H1 (cell line): ENCODE measurements around the gene SEMA3C. TPM values are rescaled to one million over a fixed set of nuclear protein-coding genes. Genes with fewer than 3 reads are reported as not detected.

Experiments used
- CTCF ChIA-PET: fragments of 300-600 bp; sonication (Branson Sonifier 250); formaldehyde crosslinking; loops from one replicate; lab custom pipeline; 2021; ENCODE audit not compliant: partially characterized antibody; lab: Charles Lee
- POLR2A ChIA-PET: fragments of 300-600 bp; sonication (Branson Sonifier 250); formaldehyde crosslinking; loops from one replicate; lab custom pipeline; 2021; ENCODE audit warnings: inconsistent platforms; ENCODE audit not compliant: partially characterized antibody; lab: Charles Lee
- DNase-seq, 2 experiments: peaks; one replicate each; pipeline versions ENCODE4 v3.0.0 to v3.0.0-alpha.2; 2010 to 2022; ENCODE audit warnings: low spot score in 2 of 2, low read depth in 1 of 2, mixed read lengths in 1 of 2
- FAIRE-seq: peaks from 2 replicates; lab custom pipeline; 2011; peaks lifted over from hg19 to GRCh38; lab: Jason Lieb, UNC
- H2AFZ ChIP-seq: 2 replicates; pipeline ENCODE4 v1.8.1; 2012; ENCODE audit warnings: low read length, inconsistent platforms
- H2AK5ac ChIP-seq: 2 replicates; pipeline ENCODE4 v1.6.1; 2013; ENCODE audit warnings: low read depth, low read length
- H2BK120ac ChIP-seq: replicated peaks from 2 replicates; pipeline ENCODE3; 2013; ENCODE audit warnings: low read depth, low read length, inconsistent platforms
- H2BK12ac ChIP-seq: 2 replicates; pipeline ENCODE4 v1.6.1; 2013; ENCODE audit warnings: low read depth, low read length
- H2BK15ac ChIP-seq: 2 replicates; pipeline ENCODE4 v1.6.1; 2013; ENCODE audit warnings: low read length
- H2BK20ac ChIP-seq: 2 replicates; pipeline ENCODE4 v1.6.1; 2013; ENCODE audit warnings: low read length
- H2BK5ac ChIP-seq: 2 replicates; pipeline ENCODE4 v1.6.1; 2013; ENCODE audit warnings: low read depth, low read length
- H3K14ac ChIP-seq: 2 replicates; pipeline ENCODE4 v1.6.1; 2013; ENCODE audit warnings: inconsistent platforms; ENCODE audit not compliant: insufficient read length
- H3K18ac ChIP-seq: 2 replicates; pipeline ENCODE4 v1.6.1; 2013; ENCODE audit warnings: low read length; ENCODE audit errors: extremely low read depth
- H3K23ac ChIP-seq: 2 replicates; pipeline ENCODE4 v1.6.1; 2013; ENCODE audit warnings: inconsistent platforms; ENCODE audit not compliant: insufficient read length
- H3K23me2 ChIP-seq: 2 replicates; pipeline ENCODE4 v1.6.1; 2013; ENCODE audit warnings: low read depth, low read length
- H3K27ac ChIP-seq: 2 replicates; pipeline ENCODE4 v1.6.1; 2011; ENCODE audit warnings: low read depth, low read length, inconsistent platforms
- H3K27me3 ChIP-seq, 4 experiments: replicated peaks in 1 of 4; 1 replicate in 1 of 4; 2 replicates in 3 of 4; pipeline versions ENCODE4 v1.6.1 to v1.8.1; 2011 to 2013; ENCODE audit warnings: low read length in 3 of 4, mild to moderate bottlenecking in 3 of 4, inconsistent platforms in 2 of 4, mixed read lengths in 2 of 4, moderate library complexity in 1 of 4; ENCODE audit not compliant: control insufficient read depth in 3 of 4, insufficient read depth in 3 of 4; ENCODE audit errors: extremely low read depth in 1 of 4
- H3K36me3 ChIP-seq, 4 experiments: 2 replicates each; pipeline versions ENCODE4 v1.6.1 to v1.8.1; 2011 to 2013; ENCODE audit warnings: mild to moderate bottlenecking in 4 of 4, low read length in 3 of 4, moderate library complexity in 2 of 4, control low read depth in 1 of 4, inconsistent platforms in 1 of 4; ENCODE audit not compliant: insufficient read depth in 4 of 4, control insufficient read depth in 2 of 4
- H3K4ac ChIP-seq: replicated peaks from 2 replicates; pipeline ENCODE3; 2013; ENCODE audit warnings: low read length, low read depth, mixed read lengths, inconsistent platforms; ENCODE audit not compliant: insufficient read length
- H3K4me1 ChIP-seq, 4 experiments: replicated peaks in 1 of 4; 1 replicate in 1 of 4; 2 replicates in 3 of 4; pipeline versions ENCODE4 v1.6.1 to v1.8.1; 2011 to 2013; ENCODE audit warnings: low read length in 3 of 4, inconsistent platforms in 2 of 4, mixed read lengths in 1 of 4; ENCODE audit not compliant: insufficient read depth in 4 of 4, control insufficient read depth in 3 of 4
- H3K4me2 ChIP-seq, 2 experiments: 2 replicates each; pipeline versions ENCODE4 v1.6.1 to v1.8.1; 2011 to 2013; ENCODE audit warnings: low read depth in 2 of 2, low read length in 2 of 2, control low read depth in 1 of 2, inconsistent platforms in 1 of 2, mild to moderate bottlenecking in 1 of 2; ENCODE audit not compliant: insufficient read depth in 1 of 2
- H3K4me3 ChIP-seq, 4 experiments: fragments of 200-600, 300-600 bp in 1 of 4; sonication (generic), shearing (Covaris generic), sonication (Bioruptor Twin) in 1 of 4; 2 replicates each; pipeline versions ENCODE4 v1.5.1 to v1.8.1; 2011 to 2016; ENCODE audit warnings: low read length in 4 of 4, low read depth in 3 of 4, control low read depth in 2 of 4, inconsistent platforms in 2 of 4, mild to moderate bottlenecking in 2 of 4, mixed read lengths in 1 of 4, moderate library complexity in 1 of 4; ENCODE audit not compliant: insufficient read depth in 2 of 4; ENCODE audit errors: extremely low read depth in 1 of 4
- H3K56ac ChIP-seq: replicated peaks from 2 replicates; pipeline ENCODE3; 2013; ENCODE audit warnings: low read depth, mild to moderate bottlenecking, mixed read lengths, low read length, inconsistent platforms; ENCODE audit not compliant: insufficient read length
- H3K79me1 ChIP-seq: 2 replicates; pipeline ENCODE4 v1.6.1; 2013; ENCODE audit warnings: low read depth, low read length, control low read depth
- H3K79me2 ChIP-seq, 2 experiments: 2 replicates each; pipeline versions ENCODE4 v1.6.1 to v1.8.1; 2012 to 2013; ENCODE audit warnings: low read length in 2 of 2, mild to moderate bottlenecking in 2 of 2, inconsistent platforms in 1 of 2; ENCODE audit not compliant: insufficient read depth in 2 of 2, control insufficient read depth in 1 of 2
- H3K9ac ChIP-seq, 4 experiments: replicated peaks in 1 of 4; 1 replicate in 1 of 4; 2 replicates in 3 of 4; pipeline versions ENCODE4 v1.6.1 to v1.8.1; 2011 to 2013; ENCODE audit warnings: low read depth in 3 of 4, low read length in 3 of 4, control low read depth in 2 of 4, mild to moderate bottlenecking in 2 of 4, moderate library complexity in 2 of 4, inconsistent platforms in 1 of 4; ENCODE audit errors: extremely low read depth in 1 of 4
- H3K9me3 ChIP-seq, 2 experiments: 2 replicates each; pipeline versions ENCODE4 v1.6.1 to v1.8.1; 2012 to 2013; ENCODE audit warnings: mild to moderate bottlenecking in 2 of 2, moderate library complexity in 2 of 2, control low read depth in 1 of 2, inconsistent platforms in 1 of 2, low read depth in 1 of 2, low read length in 1 of 2, mixed read lengths in 1 of 2; ENCODE audit not compliant: insufficient read depth in 2 of 2
- H4K20me1 ChIP-seq, 2 experiments: replicated peaks in 1 of 2; 2 replicates each; pipeline versions ENCODE3 to v1.8.1; 2011 to 2013; ENCODE audit warnings: inconsistent platforms in 2 of 2, low read length in 2 of 2, mild to moderate bottlenecking in 1 of 2; ENCODE audit not compliant: insufficient read depth in 2 of 2, control insufficient read depth in 1 of 2
- H4K5ac ChIP-seq: 2 replicates; pipeline ENCODE4 v1.6.1; 2013; ENCODE audit warnings: low read length, low read depth, mixed read lengths, inconsistent platforms; ENCODE audit not compliant: insufficient read length
- H4K8ac ChIP-seq: 2 replicates; pipeline ENCODE4 v1.8.0; 2013; ENCODE audit warnings: mild to moderate bottlenecking, moderate library complexity, low read length, inconsistent platforms; ENCODE audit not compliant: insufficient read depth; ENCODE audit errors: extremely low read depth
- H4K91ac ChIP-seq: replicated peaks from 2 replicates; pipeline ENCODE3; 2013; ENCODE audit warnings: low read length, mixed read lengths, inconsistent platforms; ENCODE audit not compliant: insufficient read length
- BCL11A ChIP-seq, 2 experiments: IDR thresholded peaks; one replicate each; pipeline ENCODE4 v1.6.1; 2011; ENCODE audit warnings: low read depth in 2 of 2, low read length in 2 of 2, mild to moderate bottlenecking in 2 of 2
- CEBPB ChIP-seq: IDR thresholded peaks from 2 replicates; pipeline ENCODE4 v1.6.1; 2012; ENCODE audit warnings: low read depth, low read length
- CHD2 ChIP-seq: IDR thresholded peaks from 2 replicates; pipeline ENCODE4 v1.6.1; 2012; ENCODE audit warnings: low read length, improper control_type of control experiment
- GABPA ChIP-seq: IDR thresholded peaks from 2 replicates; pipeline ENCODE4 v1.6.1; 2011; ENCODE audit warnings: mild to moderate bottlenecking, low read length, moderate library complexity, borderline replicate concordance; ENCODE audit not compliant: insufficient read depth
- HDAC2 ChIP-seq, 2 experiments: fragments of 300-600 bp in 1 of 2; sonication (generic) in 1 of 2; IDR thresholded peaks; 2 replicates each; pipeline ENCODE4 v1.6.1; 2011 to 2012; ENCODE audit warnings: low read depth in 2 of 2, low read length in 2 of 2, mild to moderate bottlenecking in 2 of 2, moderate library complexity in 2 of 2, borderline replicate concordance in 1 of 2, inconsistent platforms in 1 of 2
- MAFK ChIP-seq: IDR thresholded peaks from 2 replicates; pipeline ENCODE4 v1.6.1; 2012; ENCODE audit warnings: low read depth, mild to moderate bottlenecking, improper control_type of control experiment, low read length
- NANOG ChIP-seq: IDR thresholded peaks from 2 replicates; pipeline ENCODE4 v1.6.1; 2011; ENCODE audit warnings: low read length, low read depth, mild to moderate bottlenecking, inconsistent platforms; ENCODE audit not compliant: insufficient read depth, poor library complexity, severe bottlenecking
- PHF8 ChIP-seq: fragments of 200-600 bp; sonication (generic); conservative IDR thresholded peaks from 2 replicates; pipeline ENCODE4 v1.7.1; 2012; ENCODE audit warnings: low read depth, mild to moderate bottlenecking, inconsistent platforms, low read length, moderate library complexity
- RAD21 ChIP-seq, 2 experiments: IDR thresholded peaks in 1 of 2; conservative IDR thresholded peaks in 1 of 2; 2 replicates each; pipeline ENCODE4 v1.6.1; 2011; ENCODE audit warnings: low read depth in 2 of 2, low read length in 2 of 2, improper control_type of control experiment in 1 of 2, inconsistent platforms in 1 of 2, mild to moderate bottlenecking in 1 of 2, moderate library complexity in 1 of 2
- RBBP5 ChIP-seq: IDR thresholded peaks from 2 replicates; pipeline ENCODE4 v1.7.1; 2012; ENCODE audit warnings: low read depth, mild to moderate bottlenecking, inconsistent platforms, low read length, moderate library complexity, borderline replicate concordance
- SIX5 ChIP-seq: IDR thresholded peaks from 2 replicates; pipeline ENCODE4 v1.6.1; 2011; ENCODE audit warnings: mild to moderate bottlenecking, low read depth, low read length
- TAF1 ChIP-seq: IDR thresholded peaks from 2 replicates; pipeline ENCODE4 v1.6.1; 2011; ENCODE audit warnings: mild to moderate bottlenecking, low read depth, low read length
- WGBS, 2 experiments: shearing (Covaris generic) in 1 of 2; methylation state at CpG; one replicate each; pipeline versions ENCODE4 v1.1.6 to v1.1.7; 2013 to 2015; ENCODE audit warnings: low lambda C conversion rate in 2 of 2, mixed read lengths in 2 of 2, inconsistent platforms in 1 of 2, low coverage in 1 of 2, missing lambda C conversion rate in 1 of 2; ENCODE audit not compliant: insufficient replicate concordance in 2 of 2, insufficient coverage in 1 of 2, insufficient read length in 1 of 2; ENCODE audit errors: extremely low coverage in 1 of 2, missing lambda C conversion rate in 1 of 2; 5-methylcytosine and 5-hydroxymethylcytosine counted together
- polyA plus RNA-seq, 7 experiments: library from polyadenylated mRNA; depleted of rRNA in 3 of 7; stranded (reverse) in 5 of 7; unstranded in 2 of 7; fragments of >200 nt in 5 of 7; fragments of 200-250 nt in 2 of 7; gene quantifications; 1 replicate in 5 of 7; 2 replicates in 1 of 7; 4 replicates in 1 of 7; pipeline versions ENCODE4 v1.2.1 to v1.2.3, GENCODE V29; 2011 to 2013; ENCODE audit warnings: missing spikeins in 2 of 7, mixed read lengths in 2 of 7
- total RNA-seq: library from RNA; stranded (reverse); fragmentation: NEBNext Ultra II Directional; extraction: Animal tissue kit (Norgen Biotek cat#: 25700); gene quantifications from 2 replicates; pipeline ENCODE4 v1.2.1, GENCODE V29; 2021
- TF ChIP-seq, protein P1 (sequence below): IDR thresholded peaks from 2 replicates; pipeline ENCODE4 v1.6.1; 2011; ENCODE audit warnings: low read length, improper control_type of control experiment

SEMA3C gene
- total and polyA plus RNA-seq, 2 of the 8 experiments (the other 6 are each of a cell fraction or from before 2014, with no cell fraction given), result 0.15 to 1.4 TPM

DNA sequence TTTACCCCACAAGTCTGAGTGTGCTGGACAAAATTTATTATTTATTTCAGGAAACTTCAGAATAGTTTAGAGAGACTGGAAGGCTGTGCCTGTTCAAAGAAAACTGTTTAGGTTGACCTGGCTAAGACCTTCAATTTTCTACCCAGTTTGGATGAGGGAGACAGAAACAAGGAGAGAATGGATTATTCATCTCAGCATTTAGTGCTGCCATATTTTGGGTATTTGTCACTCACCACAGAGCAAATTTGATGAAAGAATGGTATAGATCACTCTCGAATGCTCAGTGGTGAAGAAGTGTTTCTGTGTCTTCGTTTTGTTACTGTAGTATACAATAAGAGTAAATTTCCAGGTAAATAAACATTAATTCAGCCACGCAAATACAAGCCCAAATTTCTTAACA, 71.8 kb downstream of the SEMA3C start:
- no peak overlapping the region for H2BK20ac ChIP-seq
- no peak overlapping the region for H4K91ac ChIP-seq
- no peak overlapping the region for H4K8ac ChIP-seq
- H3K9ac ChIP-seq, result no peak overlapping the region
- no peak overlapping the region for H3K18ac ChIP-seq
- FAIRE-seq (no peak), DNase-seq (no peak)
- H4K20me1 ChIP-seq, result no peaks in the 10 kb centered on the region
- no peaks in the 10 kb centered on the region for H3K36me3 ChIP-seq
- no peaks in the 10 kb centered on the region for H3K27me3 ChIP-seq
- POLR2A ChIA-PET, result no interaction called here
- no peak overlapping the region for H3K14ac ChIP-seq
- H3K27ac ChIP-seq, result no peak overlapping the region
- H3K9me3 ChIP-seq, result no peaks in the 10 kb centered on the region
- no peak overlapping the region for H2BK5ac ChIP-seq
- H3K4me1 ChIP-seq, result peaks cover 0 to 4% (median 1%) of the 10 kb centered on the region in 4 experiments; a peak in 2 of 7 replicates
- H2AFZ ChIP-seq, result no peak overlapping the region
- no peak overlapping the region for H2BK120ac ChIP-seq
- H2BK15ac ChIP-seq, result no peak overlapping the region
- no peak overlapping the region for H4K5ac ChIP-seq
- no peak overlapping the region for H3K23ac ChIP-seq
- no peaks in the 10 kb centered on the region for H3K79me1 ChIP-seq
- H3K23me2 ChIP-seq, result no peaks in the 10 kb centered on the region
- CTCF ChIA-PET, result no interaction called here
- H3K56ac ChIP-seq, result no peak overlapping the region
- 85% methylated on average over 3 of the region's 3 CpGs; no CpG with 5 or more reads in 1 of the 2 experiments for WGBS, 2 experiments
- H3K79me2 ChIP-seq, result no peaks in the 10 kb centered on the region
- H3K4me2 ChIP-seq, result no peak overlapping the region
- no peak overlapping the region for H2BK12ac ChIP-seq
- no peak overlapping the region for H2AK5ac ChIP-seq
- no peak overlapping the region for H3K4me3 ChIP-seq
- no peak overlapping the region for H3K4ac ChIP-seq
- TF ChIP-seq SIX5 (no peak), CHD2 (no peak), GABPA (no peak), MAFK (no peak), TAF1 (no peak), PHF8 (no peak), CEBPB (no peak), NANOG (no peak), HDAC2 (IDR thresholded peaks at IDR 0.05; ENCODE audit: borderline replicate concordance in 1 of 2, low read depth in 2 of 2, low read length in 2 of 2) (no peak), RBBP5 (no peak), BCL11A (IDR thresholded peaks at IDR 0.05; ENCODE audit: low read depth in 2 of 2, low read length in 2 of 2) (no peak), RAD21 (IDR thresholded peaks at IDR 0.05 in 1 of 2, conservative IDR thresholded peaks at IDR 0.05 in 1 of 2; ENCODE audit: low read depth in 2 of 2, low read length in 2 of 2) (no peak)
- TF ChIP-seq, protein P1, sequence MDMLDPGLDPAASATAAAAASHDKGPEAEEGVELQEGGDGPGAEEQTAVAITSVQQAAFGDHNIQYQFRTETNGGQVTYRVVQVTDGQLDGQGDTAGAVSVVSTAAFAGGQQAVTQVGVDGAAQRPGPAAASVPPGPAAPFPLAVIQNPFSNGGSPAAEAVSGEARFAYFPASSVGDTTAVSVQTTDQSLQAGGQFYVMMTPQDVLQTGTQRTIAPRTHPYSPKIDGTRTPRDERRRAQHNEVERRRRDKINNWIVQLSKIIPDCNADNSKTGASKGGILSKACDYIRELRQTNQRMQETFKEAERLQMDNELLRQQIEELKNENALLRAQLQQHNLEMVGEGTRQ, result no peak
